Breast epithelium (tissue), 3 donors: Measurements from ENCODE around the gene THBS2.

ENCODE experiments used
- POLR2A ChIP-seq: fragments of 450-650 bp; IDR thresholded peaks from one replicate; pipeline ENCODE4 v1.6.1; 2016; ENCODE audit warnings: antibody characterized with exemption, mild to moderate bottlenecking, moderate library complexity
- POLR2AphosphoS5 ChIP-seq, 3 donors: sonication (generic); formaldehyde crosslinking; IDR thresholded peaks; one replicate each; pipeline ENCODE4 v1.6.1; 2017; ENCODE audit warnings: antibody characterized with exemption in 3 of 3
- TF ChIP-seq, protein P1 (sequence below), 3 donors: fragments of 450-650 bp; IDR thresholded peaks; one replicate each; pipeline ENCODE4 v1.5.1; 2016 to 2017; ENCODE audit warnings: antibody characterized with exemption in 3 of 3, mild to moderate bottlenecking in 3 of 3, moderate library complexity in 3 of 3

DNA sequence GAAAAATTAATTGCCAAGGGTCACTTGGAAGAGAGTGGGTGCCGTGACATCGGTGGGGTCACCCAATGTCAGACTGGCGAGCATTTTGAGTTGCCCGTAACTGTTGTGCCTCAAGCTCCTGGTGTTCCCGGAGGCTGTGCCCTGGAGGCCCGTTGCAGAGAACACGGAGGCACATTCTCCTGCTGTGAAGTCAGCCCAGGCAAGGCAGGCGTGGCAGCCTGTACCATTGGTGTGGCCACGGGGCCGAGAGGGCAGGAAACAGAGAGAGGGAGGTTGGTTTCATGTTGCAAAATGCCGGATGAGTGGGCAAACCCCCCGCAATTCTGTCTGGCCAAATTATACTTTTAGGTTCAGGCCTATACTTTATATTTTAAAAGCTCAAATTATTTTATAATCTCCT is 81.2 kb downstream of the THBS2 start:
- TF ChIP-seq, protein P1, sequence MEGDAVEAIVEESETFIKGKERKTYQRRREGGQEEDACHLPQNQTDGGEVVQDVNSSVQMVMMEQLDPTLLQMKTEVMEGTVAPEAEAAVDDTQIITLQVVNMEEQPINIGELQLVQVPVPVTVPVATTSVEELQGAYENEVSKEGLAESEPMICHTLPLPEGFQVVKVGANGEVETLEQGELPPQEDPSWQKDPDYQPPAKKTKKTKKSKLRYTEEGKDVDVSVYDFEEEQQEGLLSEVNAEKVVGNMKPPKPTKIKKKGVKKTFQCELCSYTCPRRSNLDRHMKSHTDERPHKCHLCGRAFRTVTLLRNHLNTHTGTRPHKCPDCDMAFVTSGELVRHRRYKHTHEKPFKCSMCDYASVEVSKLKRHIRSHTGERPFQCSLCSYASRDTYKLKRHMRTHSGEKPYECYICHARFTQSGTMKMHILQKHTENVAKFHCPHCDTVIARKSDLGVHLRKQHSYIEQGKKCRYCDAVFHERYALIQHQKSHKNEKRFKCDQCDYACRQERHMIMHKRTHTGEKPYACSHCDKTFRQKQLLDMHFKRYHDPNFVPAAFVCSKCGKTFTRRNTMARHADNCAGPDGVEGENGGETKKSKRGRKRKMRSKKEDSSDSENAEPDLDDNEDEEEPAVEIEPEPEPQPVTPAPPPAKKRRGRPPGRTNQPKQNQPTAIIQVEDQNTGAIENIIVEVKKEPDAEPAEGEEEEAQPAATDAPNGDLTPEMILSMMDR (IDR thresholded peaks at IDR 0.05), result no peak
- no peak for TF ChIP-seq POLR2A
- TF ChIP-seq POLR2AphosphoS5 (IDR thresholded peaks at IDR 0.05), result no peak
